Endothelial cell (in vitro differentiated cells): Measurements from ENCODE around the gene CSNK1A1L. TPM values are rescaled to one million over a fixed set of nuclear protein-coding genes. Genes with fewer than 3 reads are reported as not detected.

Experiments
- DNase-seq: peaks from one replicate; pipeline ENCODE4 v3.0.0; 2021; ENCODE audit warnings: low spot score
- H3K27ac Mint-ChIP-seq: one replicate; pipeline ENCODE4 v1.8.0; 2021; ENCODE audit warnings: mixed read lengths, inconsistent platforms; ENCODE audit not compliant: unreplicated experiment
- H3K27me3 Mint-ChIP-seq: one replicate; pipeline ENCODE4 v1.8.0; 2021; ENCODE audit warnings: mild to moderate bottlenecking, moderate library complexity, mixed read lengths, inconsistent platforms; ENCODE audit not compliant: unreplicated experiment
- H3K36me3 Mint-ChIP-seq: one replicate; pipeline ENCODE4 v1.8.0; 2021; ENCODE audit warnings: mild to moderate bottlenecking, low read depth, mixed read lengths, inconsistent platforms; ENCODE audit not compliant: unreplicated experiment
- H3K4me1 Mint-ChIP-seq: one replicate; pipeline ENCODE4 v1.8.0; 2021; ENCODE audit warnings: mild to moderate bottlenecking, mixed read lengths, inconsistent platforms; ENCODE audit not compliant: unreplicated experiment
- H3K4me3 Mint-ChIP-seq: one replicate; pipeline ENCODE4 v1.8.0; 2021; ENCODE audit warnings: mild to moderate bottlenecking, mixed read lengths, inconsistent platforms; ENCODE audit not compliant: unreplicated experiment
- H3K9me3 Mint-ChIP-seq: one replicate; pipeline ENCODE4 v1.8.0; 2021; ENCODE audit warnings: mixed read lengths, inconsistent platforms; ENCODE audit not compliant: unreplicated experiment
- CTCF ChIP-seq: fragments of 200-600 bp; sonication (generic); IDR thresholded peaks from one replicate; pipeline ENCODE4 v1.5.0; 2021; ENCODE audit warnings: antibody characterized with exemption; ENCODE audit not compliant: unreplicated experiment
- total RNA-seq: library from RNA; stranded (reverse); fragmentation: NEBNext Ultra II Directional; extraction: Animal tissue kit (Norgen Biotek cat#: 25700); gene quantifications from one replicate; pipeline ENCODE4 v1.2.1, GENCODE V29; 2021; ENCODE audit not compliant: unreplicated experiment

Gene CSNK1A1L
- total RNA-seq, 1 donor from 2014 or later = not detected

- no peaks in the 10 kb centered on the region for H3K36me3 Mint-ChIP-seq
- peaks cover 5% of the 10 kb centered on the region for H3K27me3 Mint-ChIP-seq
- H3K4me1 Mint-ChIP-seq = peaks cover 3% of the 10 kb centered on the region
- no peak overlapping the region for H3K27ac Mint-ChIP-seq
- no peak overlapping the region for H3K4me3 Mint-ChIP-seq
- DNase-seq = no peak
- TF ChIP-seq CTCF = no peak
- H3K9me3 Mint-ChIP-seq = no peaks in the 10 kb centered on the region
Measured at GRCh38 chr13:37070956-37071355, 34.5 kb downstream of the CSNK1A1L start.

GRCh38 chr13:37070145-37070695, 35.2 kb downstream of the CSNK1A1L start:
- no peak overlapping the region for H3K27ac Mint-ChIP-seq
- H3K36me3 Mint-ChIP-seq = no peaks in the 10 kb centered on the region
- H3K9me3 Mint-ChIP-seq = no peaks in the 10 kb centered on the region
- peaks cover 3% of the 10 kb centered on the region for H3K4me1 Mint-ChIP-seq
- no peak for TF ChIP-seq CTCF
- no peak for DNase-seq
- H3K27me3 Mint-ChIP-seq = peaks cover 5% of the 10 kb centered on the region
- H3K4me3 Mint-ChIP-seq = no peak overlapping the region

GRCh38 chr13:37069597-37070103, 35.8 kb downstream of the CSNK1A1L start:
- Mint-ChIP-seq H3K4me1 (peaks cover 3% of the 10 kb centered on the region), H3K27me3 (peaks cover 5% of the 10 kb centered on the region)
- no peak for DNase-seq

GRCh38 chr13:37068962-37069361, 36.5 kb downstream of the CSNK1A1L start:
- no peak for DNase-seq
- H3K9me3 Mint-ChIP-seq = no peaks in the 10 kb centered on the region
- H3K27ac Mint-ChIP-seq = no peak overlapping the region
- H3K36me3 Mint-ChIP-seq = no peaks in the 10 kb centered on the region
- H3K4me1 Mint-ChIP-seq = peaks cover 1% of the 10 kb centered on the region
- no peak for TF ChIP-seq CTCF
- H3K27me3 Mint-ChIP-seq = peaks cover 4% of the 10 kb centered on the region
- no peak overlapping the region for H3K4me3 Mint-ChIP-seq

More at GRCh38 chr13:37069597-37070103, 35.8 kb downstream of the CSNK1A1L start:
- no peak overlapping the region for H3K27ac Mint-ChIP-seq
- no peaks in the 10 kb centered on the region for H3K9me3 Mint-ChIP-seq
- H3K36me3 Mint-ChIP-seq = no peaks in the 10 kb centered on the region
- no peak for TF ChIP-seq CTCF
- no peak overlapping the region for H3K4me3 Mint-ChIP-seq

- no peak for DNase-seq
- Mint-ChIP-seq H3K4me1 (no peaks in the 10 kb centered on the region), H3K9me3 (no peaks in the 10 kb centered on the region), H3K4me3 (no peak overlapping the region), H3K27ac (no peak overlapping the region), H3K27me3 (peaks cover 2% of the 10 kb centered on the region), H3K36me3 (no peaks in the 10 kb centered on the region)
- TF ChIP-seq CTCF = no peak
Measured at GRCh38 chr13:37067874-37068273, 37.6 kb downstream of the CSNK1A1L start.
